Ovary (tissue), 9 donors: ENCODE measurements around the gene ADNP2. TPM values are rescaled to one million over a fixed set of nuclear protein-coding genes. Genes with fewer than 3 reads are reported as not detected.

Source experiments
- DNase-seq, 5 donors: peaks; one replicate each; pipeline ENCODE4 v3.0.0-alpha.2; 2019 to 2020
- H3K27ac ChIP-seq, 2 donors: fragments of 200-600 bp; one replicate each; pipeline versions ENCODE4 v1.5.1 to v1.8.0; 2019 to 2022
- H3K27me3 ChIP-seq: fragments of 200-600 bp; one replicate; pipeline ENCODE4 v1.8.0; 2022
- H3K36me3 ChIP-seq: fragments of 200-600 bp; sonication (generic); one replicate; pipeline ENCODE4 v1.5.1; 2019
- H3K4me1 ChIP-seq: one replicate; pipeline ENCODE4 v1.8.1; 2013; ENCODE audit warnings: mild to moderate bottlenecking, moderate library complexity; ENCODE audit not compliant: insufficient read depth
- H3K4me3 ChIP-seq: fragments of 200-600 bp; sonication (generic); one replicate; pipeline ENCODE4 v1.5.1; 2017
- H3K9me3 ChIP-seq, 2 donors: fragments of 200-600 bp in 1 of 2; sonication (generic) in 1 of 2; one replicate each; pipeline versions ENCODE4 v1.5.1 to v1.8.1; 2013 to 2019; ENCODE audit warnings: mild to moderate bottlenecking in 1 of 2, moderate library complexity in 1 of 2
- EP300 ChIP-seq: sonication (generic); formaldehyde crosslinking; IDR thresholded peaks from one replicate; pipeline ENCODE4 v1.6.1; 2017; ENCODE audit warnings: antibody characterized with exemption
- POLR2A ChIP-seq: fragments of 450-650 bp; IDR thresholded peaks from one replicate; pipeline ENCODE4 v1.6.1; 2017; ENCODE audit warnings: antibody characterized with exemption, mild to moderate bottlenecking, moderate library complexity
- WGBS, 3 donors: extraction: QIAGEN DNeasy Blood & Tissue Kit in 1 of 3; methylation state at CpG; one replicate each; pipeline versions ENCODE4 v1.1.5 to v1.1.7; 2013 to 2017; 5-methylcytosine and 5-hydroxymethylcytosine counted together
- intact Hi-C, 4 donors: fragments of 100-400 bp; cut with DNase I; formaldehyde crosslinking; loops; one replicate each; pipeline versions ENCODE4 v1.11.0 to v1.15.1; 2022 to 2023
- polyA plus RNA-seq, 2 donors: library from polyadenylated mRNA; stranded (reverse); fragments of 200-250 nt in 1 of 2; fragments of 350-450 nt in 1 of 2; fragmentation: Illumina TruSeq in 1 of 2; extraction: RNeasy Lipid Tissue Mini Kit (QIAGEN cat#74804) in 1 of 2; gene quantifications; one replicate each; pipeline ENCODE4 v1.2.3, GENCODE V29; 2013 to 2014
- total RNA-seq, 7 donors: library from RNA; depleted of rRNA in 2 of 7; stranded (reverse); fragments of >200 nt in 2 of 7; fragmentation: NEBNext Ultra II Directional in 3 of 7; extraction: Animal tissue kit (Norgen Biotek cat#: 25700) in 3 of 7; gene quantifications; one replicate each; pipeline versions ENCODE4 v1.1.0 to v1.2.4, GENCODE V29; 2016 to 2023
- TF ChIP-seq, protein P1 (sequence below), 3 donors: fragments of 450-650 bp in 2 of 3; fragments of 200-600 bp in 1 of 3; IDR thresholded peaks; one replicate each; pipeline versions ENCODE4 v1.5.1 to v1.8.0; 2016 to 2022; ENCODE audit warnings: antibody characterized with exemption in 3 of 3, mild to moderate bottlenecking in 1 of 3
- donor health status: DM: no; HTN: no; CAD: no; lungs with moderate emphysema.
- donor health status: DM: no; HTN: no; CAD: no.
- donor health status: Bipolar disorder and iron deficiency.
- donor health status: DM: yes; HTN: yes; CAD: no.
- donor health status: DM: no; HTN: no; CAD: no.
- donor health status: DM: yes; HTN: yes; CAD: no.

ADNP2 gene
- total and polyA plus RNA-seq, 9 donors, result 6.7 to 24.6 (median 16.7) TPM

- H3K36me3 ChIP-seq, result no peaks in the 10 kb centered on the region
- WGBS, 3 donors, result 94 to 97% (median 96%) methylated on average over 20 to 21 of the region's 21 CpGs
- H3K27me3 ChIP-seq, result no peaks in the 10 kb centered on the region
- no peak overlapping the region for H3K4me3 ChIP-seq
- no peak for DNase-seq
- intact Hi-C loops, result no loop called here
- TF ChIP-seq POLR2A (no peak), EP300 (no peak)
- TF ChIP-seq, protein P1, sequence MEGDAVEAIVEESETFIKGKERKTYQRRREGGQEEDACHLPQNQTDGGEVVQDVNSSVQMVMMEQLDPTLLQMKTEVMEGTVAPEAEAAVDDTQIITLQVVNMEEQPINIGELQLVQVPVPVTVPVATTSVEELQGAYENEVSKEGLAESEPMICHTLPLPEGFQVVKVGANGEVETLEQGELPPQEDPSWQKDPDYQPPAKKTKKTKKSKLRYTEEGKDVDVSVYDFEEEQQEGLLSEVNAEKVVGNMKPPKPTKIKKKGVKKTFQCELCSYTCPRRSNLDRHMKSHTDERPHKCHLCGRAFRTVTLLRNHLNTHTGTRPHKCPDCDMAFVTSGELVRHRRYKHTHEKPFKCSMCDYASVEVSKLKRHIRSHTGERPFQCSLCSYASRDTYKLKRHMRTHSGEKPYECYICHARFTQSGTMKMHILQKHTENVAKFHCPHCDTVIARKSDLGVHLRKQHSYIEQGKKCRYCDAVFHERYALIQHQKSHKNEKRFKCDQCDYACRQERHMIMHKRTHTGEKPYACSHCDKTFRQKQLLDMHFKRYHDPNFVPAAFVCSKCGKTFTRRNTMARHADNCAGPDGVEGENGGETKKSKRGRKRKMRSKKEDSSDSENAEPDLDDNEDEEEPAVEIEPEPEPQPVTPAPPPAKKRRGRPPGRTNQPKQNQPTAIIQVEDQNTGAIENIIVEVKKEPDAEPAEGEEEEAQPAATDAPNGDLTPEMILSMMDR (IDR thresholded peaks at IDR 0.05), result no peak
- no peak overlapping the region for H3K27ac ChIP-seq
- no peaks in the 10 kb centered on the region for H3K4me1 ChIP-seq
- H3K9me3 ChIP-seq, result no peaks in the 10 kb centered on the region
Observed at GRCh38 chr18:80077873-80078272, 31.2 kb upstream of the ADNP2 start.

DNA sequence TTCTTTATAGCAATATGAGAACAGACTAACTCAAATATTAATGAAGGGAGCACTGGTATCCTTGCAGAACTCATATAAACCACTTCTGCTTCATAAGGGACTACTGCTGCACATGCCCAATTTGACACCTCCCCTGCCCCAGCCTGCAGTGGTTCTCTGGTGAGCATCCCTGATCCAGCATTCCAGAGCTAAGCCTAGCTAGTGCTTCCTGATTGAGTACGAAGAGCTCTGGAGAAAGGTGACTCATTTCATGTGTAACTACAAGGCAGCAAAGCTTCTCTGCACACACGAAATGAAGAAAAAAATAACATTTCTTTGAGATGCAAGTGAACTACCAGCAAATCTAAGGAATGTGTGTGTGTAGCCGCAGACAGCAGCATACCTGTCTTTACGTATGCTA is 22.8 kb upstream of the ADNP2 start:
- Histone ChIP-seq H3K36me3 (peaks cover 3% of the 10 kb centered on the region), H3K4me1 (no peaks in the 10 kb centered on the region), H3K4me3 (no peak overlapping the region), H3K27me3 (no peaks in the 10 kb centered on the region), H3K27ac (no peak overlapping the region), H3K9me3 (peaks cover 6 to 10% of the 10 kb centered on the region in 2 donors)
- 89 to 92% (median 90%) methylated on average over 4 of the region's 4 CpGs for WGBS, 3 donors
- intact Hi-C loops, result no loop called here
- TF ChIP-seq, protein P1 (IDR thresholded peaks at IDR 0.05), result no peak
- TF ChIP-seq POLR2A (no peak), EP300 (no peak)
- no peak for DNase-seq

GRCh38 chr18:80088036-80088435 is 21.0 kb upstream of the ADNP2 start:
- Histone ChIP-seq H3K4me1 (no peaks in the 10 kb centered on the region), H3K9me3 (peaks cover 6 to 10% of the 10 kb centered on the region in 2 donors), H3K4me3 (no peak overlapping the region), H3K27ac (no peak overlapping the region), H3K36me3 (peaks cover 3% of the 10 kb centered on the region), H3K27me3 (no peaks in the 10 kb centered on the region)
- DNase-seq, result no peak
- 34 to 93% (median 64%) methylated on average over 2 of the region's 2 CpGs for WGBS, 3 donors
- TF ChIP-seq, protein P1 (IDR thresholded peaks at IDR 0.05), result no peak
- TF ChIP-seq EP300 (no peak), POLR2A (no peak)
- intact Hi-C loops, result no loop called here

DNA sequence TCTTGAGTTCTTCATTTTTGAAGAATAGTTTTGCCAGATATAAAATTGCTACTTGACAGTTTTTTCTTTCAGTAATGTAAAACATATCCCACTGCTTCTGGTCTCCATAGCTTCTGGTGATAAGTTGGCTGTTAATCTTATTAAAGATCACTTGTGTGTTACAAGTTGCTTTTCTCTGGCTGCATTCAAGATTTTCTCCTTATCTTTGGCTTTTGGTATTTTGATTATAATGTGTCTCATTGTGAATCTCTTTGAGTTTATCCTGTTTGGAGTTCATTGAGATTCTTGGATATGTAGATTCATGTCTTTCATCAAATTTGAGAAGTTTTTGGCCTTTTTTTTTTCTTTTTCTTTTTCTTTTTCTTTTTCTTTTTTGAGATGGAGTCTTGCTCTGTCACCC is 20.2 kb upstream of the ADNP2 start:
- no peaks in the 10 kb centered on the region for H3K27me3 ChIP-seq
- no peak overlapping the region for H3K27ac ChIP-seq
- H3K4me3 ChIP-seq, result no peak overlapping the region
- intact Hi-C loops, result no loop called here
- H3K36me3 ChIP-seq, result peaks cover 3% of the 10 kb centered on the region
- TF ChIP-seq, protein P1 (IDR thresholded peaks at IDR 0.05), result no peak
- TF ChIP-seq POLR2A (no peak), EP300 (no peak)
- no peaks in the 10 kb centered on the region for H3K4me1 ChIP-seq
- DNase-seq, result no peak
- H3K9me3 ChIP-seq, result peaks cover 6 to 10% of the 10 kb centered on the region in 2 donors
